Measurements from ENCODE around the gene NPC2.

Gene NPC2

GRCh38 chr14:74490486-74490885 lies 2.6 kb downstream of the NPC2 start:
- DNase-seq (ENCODE audit: low spot score), result no peak
- TF ChIP-seq, protein P1, sequence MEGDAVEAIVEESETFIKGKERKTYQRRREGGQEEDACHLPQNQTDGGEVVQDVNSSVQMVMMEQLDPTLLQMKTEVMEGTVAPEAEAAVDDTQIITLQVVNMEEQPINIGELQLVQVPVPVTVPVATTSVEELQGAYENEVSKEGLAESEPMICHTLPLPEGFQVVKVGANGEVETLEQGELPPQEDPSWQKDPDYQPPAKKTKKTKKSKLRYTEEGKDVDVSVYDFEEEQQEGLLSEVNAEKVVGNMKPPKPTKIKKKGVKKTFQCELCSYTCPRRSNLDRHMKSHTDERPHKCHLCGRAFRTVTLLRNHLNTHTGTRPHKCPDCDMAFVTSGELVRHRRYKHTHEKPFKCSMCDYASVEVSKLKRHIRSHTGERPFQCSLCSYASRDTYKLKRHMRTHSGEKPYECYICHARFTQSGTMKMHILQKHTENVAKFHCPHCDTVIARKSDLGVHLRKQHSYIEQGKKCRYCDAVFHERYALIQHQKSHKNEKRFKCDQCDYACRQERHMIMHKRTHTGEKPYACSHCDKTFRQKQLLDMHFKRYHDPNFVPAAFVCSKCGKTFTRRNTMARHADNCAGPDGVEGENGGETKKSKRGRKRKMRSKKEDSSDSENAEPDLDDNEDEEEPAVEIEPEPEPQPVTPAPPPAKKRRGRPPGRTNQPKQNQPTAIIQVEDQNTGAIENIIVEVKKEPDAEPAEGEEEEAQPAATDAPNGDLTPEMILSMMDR (IDR thresholded peaks at IDR 0.05; ENCODE audit: extremely low read depth, missing control alignments), result no peak

GRCh38 chr14:74488786-74489397 lies 4.2 kb downstream of the NPC2 start:
- DNase-seq (ENCODE audit: low spot score), result no peak
- TF ChIP-seq, protein P1 (IDR thresholded peaks at IDR 0.05; ENCODE audit: extremely low read depth, missing control alignments), result no peak

DNA sequence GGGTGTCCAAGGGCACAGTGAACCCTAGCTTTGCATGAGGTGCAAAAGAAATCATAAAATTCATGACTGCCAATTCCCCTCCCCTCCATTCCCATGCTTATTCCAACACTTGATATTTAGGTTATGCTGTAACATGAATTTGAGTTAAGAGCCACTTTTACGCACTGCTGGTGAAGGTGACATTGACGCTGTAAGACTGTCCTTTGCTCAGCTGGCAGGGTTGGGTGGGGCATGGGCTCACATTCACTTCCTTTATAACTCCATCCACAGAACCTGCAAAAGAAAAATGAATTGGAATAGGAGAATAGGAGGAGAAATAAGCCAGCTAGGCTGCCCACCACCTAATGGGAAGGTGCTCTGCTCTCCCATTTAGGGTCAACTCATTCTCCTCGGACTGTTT lies 6.9 kb downstream of the NPC2 start:
- TF ChIP-seq, protein P1 (IDR thresholded peaks at IDR 0.05; ENCODE audit: extremely low read depth, missing control alignments), result no peak
- DNase-seq (ENCODE audit: low spot score), result no peak

- DNase-seq (ENCODE audit: low spot score), result no peak
These were observed 9.8 kb downstream of the NPC2 start for GRCh38 chr14:74483321-74483720.

GRCh38 chr14:74482571-74482970 lies 10.5 kb downstream of the NPC2 start:
- TF ChIP-seq, protein P1 (IDR thresholded peaks at IDR 0.05; ENCODE audit: extremely low read depth, missing control alignments), result no peak
- no peak for DNase-seq (ENCODE audit: low spot score)

More at GRCh38 chr14:74483321-74483720, 9.8 kb downstream of the NPC2 start:
- TF ChIP-seq, protein P1 (IDR thresholded peaks at IDR 0.05; ENCODE audit: extremely low read depth, missing control alignments), result no peak

- TF ChIP-seq, protein P1 (IDR thresholded peaks at IDR 0.05; ENCODE audit: extremely low read depth, missing control alignments), result no peak
- DNase-seq (ENCODE audit: low spot score), result no peak
These were observed 13.1 kb downstream of the NPC2 start for GRCh38 chr14:74480046-74480445.

- DNase-seq (ENCODE audit: low spot score), result no peak
These were observed 14.0 kb downstream of the NPC2 start for GRCh38 chr14:74478996-74479635.

More at GRCh38 chr14:74478996-74479635, 14.0 kb downstream of the NPC2 start:
- TF ChIP-seq, protein P1 (IDR thresholded peaks at IDR 0.05; ENCODE audit: extremely low read depth, missing control alignments), result no peak
